GM12892 (cell line): Measurements from ENCODE around the gene NKAIN2.
A peak's percentile ranks its signal among the peaks of the same experiment; 100 is the strongest.

Experiments
- DNase-seq: peaks from one replicate; pipeline ENCODE4 v3.0.0; 2011; ENCODE audit not compliant: insufficient read length
- FAIRE-seq: peaks from 2 replicates; lab custom pipeline; 2011; peaks lifted over from hg19 to GRCh38; lab: Jason Lieb, UNC
- POLR2A ChIP-seq: IDR thresholded peaks from 2 replicates; pipeline ENCODE4 v1.6.1; 2011; ENCODE audit warnings: low read depth, low read length, control low read depth
- POLR2AphosphoS5 ChIP-seq: IDR thresholded peaks from 2 replicates; pipeline ENCODE4 v1.6.1; 2011; ENCODE audit warnings: low read depth, low read length, control low read depth
- TAF1 ChIP-seq: IDR thresholded peaks from 2 replicates; pipeline ENCODE4 v1.6.1; 2011; ENCODE audit warnings: low read depth, mild to moderate bottlenecking, control low read depth, low read length, borderline replicate concordance

NKAIN2 gene

DNA sequence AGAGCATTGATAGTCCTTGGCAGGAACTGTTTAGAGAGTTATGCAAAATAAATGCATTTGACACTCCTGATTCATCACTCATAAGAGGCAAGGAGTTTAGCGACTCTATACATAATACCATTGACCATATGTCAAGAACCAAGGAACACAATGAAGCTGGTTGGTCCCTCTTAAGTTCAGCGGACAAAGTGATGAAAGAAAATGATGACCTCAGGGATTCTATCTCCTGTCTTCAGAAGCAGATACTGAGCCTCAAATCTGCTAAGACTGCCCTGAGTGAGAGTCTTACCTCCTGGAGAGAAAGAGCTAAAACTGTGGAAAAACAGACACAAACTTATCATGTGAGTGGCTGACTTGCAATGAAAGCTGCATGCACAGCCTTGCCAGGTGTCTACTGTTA lies 9.5 kb upstream of the NKAIN2 start:
- no peak for FAIRE-seq
- no peak for DNase-seq
- no peak for TF ChIP-seq POLR2AphosphoS5
- no peak for TF ChIP-seq POLR2A
- no peak for TF ChIP-seq TAF1

GRCh38 chr6:123794799-123795198 lies 8.9 kb upstream of the NKAIN2 start:
- FAIRE-seq (no peak), DNase-seq (no peak)
- TF ChIP-seq POLR2AphosphoS5: no peak

- FAIRE-seq: peak; percentile 72
- TF ChIP-seq POLR2AphosphoS5 (no peak), POLR2A (no peak), TAF1 (no peak)
- DNase-seq: no peak
Measured at GRCh38 chr6:123801067-123801466, 2.6 kb upstream of the NKAIN2 start.

DNA sequence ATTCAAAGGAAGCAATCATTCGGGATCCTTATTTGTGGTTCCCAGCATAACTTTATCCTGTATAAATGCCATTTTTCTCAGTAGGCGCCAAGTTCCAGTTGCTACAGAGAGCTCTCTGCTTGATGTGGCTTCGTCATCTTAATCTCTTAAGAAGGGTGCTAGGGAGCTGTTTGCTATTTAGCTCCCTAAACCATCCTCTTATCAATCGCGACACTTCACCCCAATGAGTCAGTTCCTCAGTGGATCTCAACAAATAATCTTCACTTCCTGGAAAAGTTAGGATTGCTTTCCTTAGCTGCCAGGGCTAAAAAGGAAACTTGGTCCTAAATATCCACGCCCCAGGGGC lies 1.3 kb upstream of the NKAIN2 start:
- TF ChIP-seq POLR2A (no peak), POLR2AphosphoS5 (no peak), TAF1 (no peak)
- no peak for DNase-seq
- FAIRE-seq: no peak

DNA sequence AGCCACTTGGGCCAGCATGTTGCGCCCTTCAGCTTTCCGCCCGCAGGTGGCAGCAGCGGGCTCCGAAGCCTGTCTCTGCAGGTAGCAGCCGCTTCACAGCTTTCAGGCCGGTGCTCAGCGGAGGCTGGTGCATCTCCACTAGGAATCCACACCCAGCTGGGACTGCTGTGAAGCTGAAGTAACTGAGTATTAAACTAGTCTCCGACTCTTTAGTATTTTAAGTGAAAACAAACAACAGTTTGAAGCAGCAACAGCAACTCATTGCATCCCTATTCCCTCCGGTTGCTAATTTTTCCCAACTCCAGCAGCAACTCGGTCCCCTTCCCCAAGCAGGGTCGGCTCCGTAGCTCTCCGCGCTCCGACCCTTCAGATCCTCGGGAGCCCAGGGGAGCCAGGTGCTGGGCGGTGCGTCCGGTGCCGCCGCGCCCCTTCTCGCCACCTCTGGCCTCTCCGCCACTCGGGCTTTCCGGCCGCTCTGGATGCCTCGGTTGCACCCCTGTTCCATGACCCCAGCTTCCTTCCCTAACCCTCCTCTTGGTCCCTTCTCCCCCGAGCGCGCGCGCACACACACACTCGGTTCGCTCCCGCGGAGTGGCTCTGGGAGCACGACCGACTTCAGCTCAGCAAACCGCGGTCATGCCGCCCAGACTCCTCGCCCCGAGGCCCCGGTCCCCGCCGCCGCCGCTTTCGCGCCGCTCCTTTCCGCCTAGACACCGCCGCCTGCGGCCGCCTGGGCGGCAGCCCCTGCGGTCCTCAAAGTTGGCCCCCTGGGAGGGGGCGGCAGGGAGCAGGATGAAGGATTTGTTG lies 765 bp upstream of the NKAIN2 start:
- peak; percentile 87 for FAIRE-seq
- peak; percentile 60 for DNase-seq
- TF ChIP-seq TAF1: no peak
- TF ChIP-seq POLR2A: no peak
- no peak for TF ChIP-seq POLR2AphosphoS5

- no peak for TF ChIP-seq POLR2A
- no peak for TF ChIP-seq POLR2AphosphoS5
- TF ChIP-seq TAF1: no peak
- DNase-seq (peak; percentile 1), FAIRE-seq (no peak)
Measured at GRCh38 chr6:123804014-123804786, 535 bp downstream of the NKAIN2 start.

GRCh38 chr6:123804787-123805540 lies 1.3 kb downstream of the NKAIN2 start:
- FAIRE-seq: no peak
- no peak for DNase-seq
- TF ChIP-seq POLR2AphosphoS5 (no peak), TAF1 (no peak), POLR2A (no peak)

DNA sequence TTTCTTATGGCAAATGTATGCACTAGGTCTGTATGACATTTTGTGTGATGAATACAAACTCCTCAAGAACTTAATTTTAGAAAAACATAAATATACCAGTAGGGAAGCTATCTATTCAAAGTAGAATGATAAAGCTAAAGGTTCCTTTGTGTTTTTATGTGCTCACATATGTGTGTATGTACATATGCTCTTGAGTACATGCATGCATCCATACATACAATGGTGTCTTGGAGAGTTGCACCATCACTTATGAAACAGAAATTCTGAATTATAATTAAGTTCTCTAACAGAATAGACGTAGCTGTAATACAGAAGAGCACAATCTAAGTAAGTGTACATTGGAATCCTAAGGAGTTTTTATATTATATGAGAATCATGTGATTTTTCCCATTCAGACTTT lies 2.3 kb downstream of the NKAIN2 start:
- no peak for FAIRE-seq
- TF ChIP-seq POLR2A (no peak), TAF1 (no peak), POLR2AphosphoS5 (no peak)
- DNase-seq: no peak

DNA sequence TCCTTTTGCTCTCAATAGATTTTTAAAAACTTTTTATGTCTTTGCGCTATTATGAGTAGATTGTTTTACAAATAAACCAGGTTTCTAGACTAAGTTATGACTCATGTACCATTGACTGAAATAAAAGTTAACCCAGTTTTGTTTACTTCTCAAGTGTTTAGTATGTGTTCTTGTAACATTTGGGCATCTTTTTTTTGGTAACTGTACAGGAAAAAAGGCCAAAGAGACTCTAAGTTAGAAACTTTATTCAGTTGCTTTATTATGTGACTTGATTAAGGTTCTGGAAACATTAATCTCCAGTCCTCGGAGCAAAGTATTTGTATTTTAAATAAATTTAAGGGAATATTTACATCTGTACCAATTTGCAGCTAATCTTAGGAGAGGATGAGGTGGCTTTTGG lies 2.9 kb downstream of the NKAIN2 start:
- DNase-seq (no peak), FAIRE-seq (no peak)
- TF ChIP-seq POLR2A (no peak), TAF1 (no peak), POLR2AphosphoS5 (no peak)

GRCh38 chr6:123808556-123808955 lies 4.9 kb downstream of the NKAIN2 start:
- FAIRE-seq (no peak), DNase-seq (no peak)
- TF ChIP-seq POLR2A (no peak), TAF1 (no peak), POLR2AphosphoS5 (no peak)

GRCh38 chr6:123810214-123810613 lies 6.5 kb downstream of the NKAIN2 start:
- TF ChIP-seq POLR2A: no peak
- TF ChIP-seq POLR2AphosphoS5: no peak
- no peak for TF ChIP-seq TAF1
- FAIRE-seq: no peak
- no peak for DNase-seq

GRCh38 chr6:123810948-123811347 lies 7.3 kb downstream of the NKAIN2 start:
- no peak for DNase-seq
- FAIRE-seq: no peak
- TF ChIP-seq POLR2A: no peak
- no peak for TF ChIP-seq TAF1
- no peak for TF ChIP-seq POLR2AphosphoS5
